ENCODE measurements around the gene CDH23. TPM values are rescaled to one million over a fixed set of nuclear protein-coding genes. Genes with fewer than 3 reads are reported as not detected.

The CDH23 gene
- total and polyA plus RNA-seq, 2 donors (not counting 1 experiment from before 2014, with no cell fraction given) = 0.37 to 0.89 TPM

- intact Hi-C loops (cut with micrococcal nuclease) = no loop called here
- no peaks in the 10 kb centered on the region for H3K4me1 ChIP-seq (ENCODE audit: control insufficient read depth in 2 of 2, insufficient read depth in 2 of 2, low read length in 2 of 2)
- Mint-ChIP-seq H3K4me3 (no peak overlapping the region), H3K27ac (no peak overlapping the region), H3K4me1 (no peaks in the 10 kb centered on the region), H3K27me3 (no peaks in the 10 kb centered on the region), H3K9me3 (ENCODE audit: insufficient read depth) (no peaks in the 10 kb centered on the region)
- ChIA-PET CTCF (interaction anchor here (1.3 kb wide), 1 partner anchor 35 kb away, joined by 3 read pairs; no protein-coding TSS in a partner anchor), POLR2A (no interaction called here)
- no peak for DNase-seq
- 94% methylated on average over 8 of the region's 14 CpGs for whole genome bisulfite sequencing (ENCODE audit: insufficient coverage)
- TF ChIP-seq EZH2 (IDR thresholded peaks at IDR 0.05; ENCODE audit: borderline replicate concordance, insufficient read depth, low read depth, low read length, poor library complexity, severe bottlenecking) = no peak
- TF ChIP-seq, protein P1, sequence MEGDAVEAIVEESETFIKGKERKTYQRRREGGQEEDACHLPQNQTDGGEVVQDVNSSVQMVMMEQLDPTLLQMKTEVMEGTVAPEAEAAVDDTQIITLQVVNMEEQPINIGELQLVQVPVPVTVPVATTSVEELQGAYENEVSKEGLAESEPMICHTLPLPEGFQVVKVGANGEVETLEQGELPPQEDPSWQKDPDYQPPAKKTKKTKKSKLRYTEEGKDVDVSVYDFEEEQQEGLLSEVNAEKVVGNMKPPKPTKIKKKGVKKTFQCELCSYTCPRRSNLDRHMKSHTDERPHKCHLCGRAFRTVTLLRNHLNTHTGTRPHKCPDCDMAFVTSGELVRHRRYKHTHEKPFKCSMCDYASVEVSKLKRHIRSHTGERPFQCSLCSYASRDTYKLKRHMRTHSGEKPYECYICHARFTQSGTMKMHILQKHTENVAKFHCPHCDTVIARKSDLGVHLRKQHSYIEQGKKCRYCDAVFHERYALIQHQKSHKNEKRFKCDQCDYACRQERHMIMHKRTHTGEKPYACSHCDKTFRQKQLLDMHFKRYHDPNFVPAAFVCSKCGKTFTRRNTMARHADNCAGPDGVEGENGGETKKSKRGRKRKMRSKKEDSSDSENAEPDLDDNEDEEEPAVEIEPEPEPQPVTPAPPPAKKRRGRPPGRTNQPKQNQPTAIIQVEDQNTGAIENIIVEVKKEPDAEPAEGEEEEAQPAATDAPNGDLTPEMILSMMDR (IDR thresholded peaks at IDR 0.05) = no peak
- H3K27me3 ChIP-seq (replicated peaks in 1 of 4; ENCODE audit: control extremely low read depth in 1 of 4, control insufficient read depth in 3 of 4, insufficient read depth in 4 of 4, low read length in 3 of 4) = no peaks in the 10 kb centered on the region
- no peak overlapping the region for H3K9ac ChIP-seq (ENCODE audit: low read length)
- H4K20me1 ChIP-seq (ENCODE audit: control insufficient read depth, insufficient read depth, low read length, poor library complexity, severe bottlenecking) = no peaks in the 10 kb centered on the region
- H3K79me2 ChIP-seq (ENCODE audit: control insufficient read depth, insufficient read depth, low read length) = no peaks in the 10 kb centered on the region
- no peak overlapping the region for H2AFZ ChIP-seq (ENCODE audit: insufficient read depth, low read depth, low read length, poor library complexity, severe bottlenecking)
- ATAC-seq (ENCODE audit: low read depth) = no peak
- H3K9me3 ChIP-seq (ENCODE audit: control extremely low read depth in 1 of 3, control insufficient read depth in 2 of 3, insufficient read depth in 1 of 3, low read length in 2 of 3) = no peaks in the 10 kb centered on the region
- H3K27ac ChIP-seq (ENCODE audit: low read length in 2 of 2) = no peak overlapping the region
- H3K4me3 ChIP-seq (ENCODE audit: control extremely low read depth in 1 of 5, extremely low read depth in 1 of 5, insufficient read depth in 1 of 5, low read depth in 2 of 5, low read length in 4 of 5) = no peak overlapping the region
- H3K36me3 ChIP-seq (replicated peaks in 1 of 2; ENCODE audit: control extremely low read depth in 1 of 2, control insufficient read depth in 1 of 2, extremely low read depth in 1 of 2, insufficient read depth in 2 of 2, low read length in 1 of 2) = peaks cover 0 to 7% of the 10 kb centered on the region in 2 experiments
- no peak overlapping the region for H3K4me2 ChIP-seq (replicated peaks; ENCODE audit: low read depth, low read length, poor library complexity, severe bottlenecking)
Measured at GRCh38 chr10:71351628-71352319, 44.9 kb upstream of the CDH23 start.

- Mint-ChIP-seq H3K27ac (no peak overlapping the region), H3K4me1 (peaks cover 13% of the 10 kb centered on the region), H3K9me3 (ENCODE audit: insufficient read depth) (no peaks in the 10 kb centered on the region), H3K27me3 (no peaks in the 10 kb centered on the region), H3K4me3 (no peak overlapping the region)
- Histone ChIP-seq H3K4me1 (ENCODE audit: control insufficient read depth in 2 of 2, insufficient read depth in 2 of 2, low read length in 2 of 2) (peaks cover 3 to 12% of the 10 kb centered on the region in 2 donors), H3K9me3 (ENCODE audit: control extremely low read depth in 1 of 3, control insufficient read depth in 2 of 3, insufficient read depth in 1 of 3, low read length in 2 of 3) (no peaks in the 10 kb centered on the region), H3K79me2 (ENCODE audit: control insufficient read depth, insufficient read depth, low read length) (no peaks in the 10 kb centered on the region), H3K4me2 (replicated peaks; ENCODE audit: low read depth, low read length, poor library complexity, severe bottlenecking) (no peak overlapping the region), H3K27me3 (replicated peaks in 1 of 4; ENCODE audit: control extremely low read depth in 1 of 4, control insufficient read depth in 3 of 4, insufficient read depth in 4 of 4, low read length in 3 of 4) (no peaks in the 10 kb centered on the region), H3K36me3 (replicated peaks in 1 of 2; ENCODE audit: control extremely low read depth in 1 of 2, control insufficient read depth in 1 of 2, extremely low read depth in 1 of 2, insufficient read depth in 2 of 2, low read length in 1 of 2) (peaks cover 0 to 7% of the 10 kb centered on the region in 2 experiments), H3K27ac (ENCODE audit: low read length in 2 of 2) (no peak overlapping the region), H4K20me1 (ENCODE audit: control insufficient read depth, insufficient read depth, low read length, poor library complexity, severe bottlenecking) (no peaks in the 10 kb centered on the region), H2AFZ (ENCODE audit: insufficient read depth, low read depth, low read length, poor library complexity, severe bottlenecking) (no peak overlapping the region), H3K9ac (ENCODE audit: low read length) (no peak overlapping the region), H3K4me3 (ENCODE audit: control extremely low read depth in 1 of 5, extremely low read depth in 1 of 5, insufficient read depth in 1 of 5, low read depth in 2 of 5, low read length in 4 of 5) (no peak overlapping the region)
- ChIA-PET CTCF (interaction anchor here (1.2 kb wide), 1 partner anchor 179 kb away, joined by 3 read pairs; no protein-coding TSS in a partner anchor), POLR2A (no interaction called here)
- ATAC-seq (ENCODE audit: low read depth) = no peak
- TF ChIP-seq, protein P1 (IDR thresholded peaks at IDR 0.05) = no peak
- no peak for TF ChIP-seq EZH2 (IDR thresholded peaks at IDR 0.05; ENCODE audit: borderline replicate concordance, insufficient read depth, low read depth, low read length, poor library complexity, severe bottlenecking)
- 88% methylated on average over 3 of the region's 9 CpGs for WGBS (ENCODE audit: insufficient coverage)
- intact Hi-C loops (cut with micrococcal nuclease) = no loop called here
- DNase-seq = no peak
Measured at GRCh38 chr10:71353639-71354038, 43.1 kb upstream of the CDH23 start.
